Subcutaneous adipose tissue (tissue), 4 donors: ENCODE results near the gene ZNF71. TPM values are rescaled to one million over a fixed set of nuclear protein-coding genes. Genes with fewer than 3 reads are reported as not detected.

Experiments
- total RNA-seq, 4 donors: library from RNA; depleted of rRNA; stranded (reverse); fragments of >200 nt; gene quantifications; one replicate each; pipeline ENCODE4 v1.1.0, GENCODE V29; 2016
- TF ChIP-seq, protein P1 (sequence below): fragments of 450-650 bp; IDR thresholded peaks from one replicate; pipeline ENCODE4 v1.5.1; 2016; ENCODE audit warnings: low read depth, mild to moderate bottlenecking, control low read depth, antibody characterized with exemption, moderate library complexity

Gene ZNF71
- total RNA-seq, 4 donors from 2014 or later, result 5.1 to 9.0 (median 7.9) TPM

DNA sequence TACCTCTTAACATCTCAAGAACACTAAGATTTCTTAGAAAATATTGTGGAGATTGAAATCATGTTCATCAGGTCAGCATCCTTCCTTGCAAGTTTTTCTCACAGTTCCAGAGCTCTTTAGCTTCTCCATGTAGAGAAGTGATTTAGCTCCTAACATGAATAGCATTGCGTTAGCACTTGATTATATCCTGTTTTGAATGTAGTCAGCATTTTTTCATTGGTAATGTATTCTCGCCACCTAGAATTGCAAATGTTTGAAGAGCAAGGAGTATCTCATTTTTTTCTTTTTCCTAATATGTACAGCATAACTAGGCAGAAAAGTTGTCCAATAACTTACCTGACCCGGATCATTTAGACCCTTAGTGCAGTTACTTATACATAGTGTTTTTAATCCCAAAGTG, 21.2 kb upstream of the ZNF71 start:
- TF ChIP-seq, protein P1, sequence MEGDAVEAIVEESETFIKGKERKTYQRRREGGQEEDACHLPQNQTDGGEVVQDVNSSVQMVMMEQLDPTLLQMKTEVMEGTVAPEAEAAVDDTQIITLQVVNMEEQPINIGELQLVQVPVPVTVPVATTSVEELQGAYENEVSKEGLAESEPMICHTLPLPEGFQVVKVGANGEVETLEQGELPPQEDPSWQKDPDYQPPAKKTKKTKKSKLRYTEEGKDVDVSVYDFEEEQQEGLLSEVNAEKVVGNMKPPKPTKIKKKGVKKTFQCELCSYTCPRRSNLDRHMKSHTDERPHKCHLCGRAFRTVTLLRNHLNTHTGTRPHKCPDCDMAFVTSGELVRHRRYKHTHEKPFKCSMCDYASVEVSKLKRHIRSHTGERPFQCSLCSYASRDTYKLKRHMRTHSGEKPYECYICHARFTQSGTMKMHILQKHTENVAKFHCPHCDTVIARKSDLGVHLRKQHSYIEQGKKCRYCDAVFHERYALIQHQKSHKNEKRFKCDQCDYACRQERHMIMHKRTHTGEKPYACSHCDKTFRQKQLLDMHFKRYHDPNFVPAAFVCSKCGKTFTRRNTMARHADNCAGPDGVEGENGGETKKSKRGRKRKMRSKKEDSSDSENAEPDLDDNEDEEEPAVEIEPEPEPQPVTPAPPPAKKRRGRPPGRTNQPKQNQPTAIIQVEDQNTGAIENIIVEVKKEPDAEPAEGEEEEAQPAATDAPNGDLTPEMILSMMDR, result no peak

DNA sequence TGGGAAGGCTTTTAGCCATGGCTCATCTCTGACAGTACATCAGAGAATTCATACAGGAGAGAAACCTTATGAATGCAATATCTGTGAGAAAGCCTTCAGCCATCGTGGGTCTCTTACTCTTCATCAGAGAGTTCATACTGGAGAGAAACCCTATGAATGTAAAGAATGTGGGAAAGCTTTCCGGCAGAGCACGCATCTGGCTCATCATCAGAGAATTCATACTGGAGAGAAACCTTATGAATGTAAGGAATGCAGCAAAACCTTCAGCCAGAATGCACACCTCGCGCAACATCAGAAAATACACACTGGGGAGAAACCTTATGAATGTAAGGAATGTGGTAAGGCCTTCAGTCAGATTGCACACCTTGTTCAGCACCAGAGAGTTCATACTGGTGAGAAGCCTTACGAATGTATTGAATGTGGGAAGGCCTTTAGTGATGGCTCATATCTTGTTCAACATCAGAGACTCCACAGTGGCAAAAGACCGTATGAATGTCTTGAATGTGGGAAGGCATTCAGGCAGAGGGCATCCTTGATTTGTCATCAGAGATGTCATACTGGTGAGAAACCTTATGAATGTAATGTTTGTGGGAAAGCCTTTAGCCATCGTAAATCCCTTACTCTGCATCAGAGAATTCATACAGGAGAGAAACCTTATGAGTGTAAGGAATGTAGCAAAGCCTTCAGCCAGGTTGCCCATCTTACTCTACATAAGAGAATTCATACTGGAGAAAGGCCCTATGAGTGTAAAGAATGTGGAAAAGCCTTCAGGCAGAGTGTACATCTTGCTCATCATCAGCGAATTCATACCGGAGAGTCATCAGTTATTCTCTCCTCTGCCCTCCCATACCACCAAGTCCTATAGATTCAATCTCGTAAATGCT, 17.1 kb upstream of the ZNF71 start:
- TF ChIP-seq, protein P1, result no peak

- TF ChIP-seq, protein P1, result no peak
Observed at GRCh38 chr19:56594446-56594782, 688 bp upstream of the ZNF71 start.

DNA sequence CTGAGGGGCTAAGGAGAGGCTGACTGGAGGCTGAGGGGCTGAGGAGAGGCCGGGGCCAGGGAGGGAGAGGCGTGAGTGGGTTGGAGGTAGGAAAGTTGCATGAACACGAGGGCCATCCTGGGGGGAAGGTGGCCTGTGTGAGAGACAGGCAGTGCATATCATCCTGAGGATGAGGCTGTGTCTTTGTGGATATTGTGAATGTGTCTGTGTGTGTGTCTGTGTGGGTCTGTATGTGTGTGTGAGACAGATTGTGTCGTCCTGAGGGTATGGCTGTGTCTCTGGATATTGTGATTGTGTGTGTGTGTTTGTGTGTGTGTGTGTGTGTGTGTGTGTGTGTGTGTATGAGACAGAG, 422 bp downstream of the ZNF71 start:
- TF ChIP-seq, protein P1, result no peak

DNA sequence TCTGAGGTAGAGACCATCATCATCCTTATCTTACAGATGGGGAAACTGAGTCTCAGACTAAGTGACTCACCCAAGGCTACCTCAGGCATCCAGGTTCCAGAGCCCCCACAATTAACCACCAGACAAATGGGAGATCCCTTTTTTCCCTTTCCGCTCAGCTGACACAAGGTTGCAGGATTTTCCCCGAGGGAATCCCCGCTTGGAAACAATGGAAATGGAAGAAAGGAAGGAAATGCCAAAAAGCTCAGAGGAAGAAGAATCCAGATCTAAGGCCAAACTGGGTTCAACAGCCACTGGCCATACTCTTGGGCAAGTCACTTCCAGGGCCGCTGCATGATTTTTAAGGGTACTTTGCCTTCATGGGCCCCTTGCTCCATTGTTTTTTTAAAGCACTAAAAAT, 1.6 kb downstream of the ZNF71 start:
- TF ChIP-seq, protein P1, result no peak

DNA sequence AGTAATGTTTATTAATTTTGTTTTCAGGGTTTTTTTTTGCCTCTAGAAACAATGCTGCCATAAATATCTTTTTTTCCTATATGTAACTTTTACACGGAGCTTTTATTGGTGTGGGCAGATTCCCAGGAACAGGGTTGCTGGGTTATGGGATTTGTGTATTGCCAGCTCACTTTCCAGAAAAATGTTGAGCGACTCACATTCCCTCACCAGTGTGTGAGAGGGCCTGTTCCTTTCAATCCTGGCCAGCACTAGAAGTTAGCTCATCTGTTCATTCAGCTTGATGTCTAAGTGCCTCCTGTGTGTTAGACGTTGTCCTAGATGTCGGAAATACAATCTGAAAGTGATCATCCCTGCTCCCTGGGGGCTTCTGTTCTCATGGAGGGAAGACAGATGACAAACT, 2.6 kb downstream of the ZNF71 start:
- TF ChIP-seq, protein P1, result no peak

DNA sequence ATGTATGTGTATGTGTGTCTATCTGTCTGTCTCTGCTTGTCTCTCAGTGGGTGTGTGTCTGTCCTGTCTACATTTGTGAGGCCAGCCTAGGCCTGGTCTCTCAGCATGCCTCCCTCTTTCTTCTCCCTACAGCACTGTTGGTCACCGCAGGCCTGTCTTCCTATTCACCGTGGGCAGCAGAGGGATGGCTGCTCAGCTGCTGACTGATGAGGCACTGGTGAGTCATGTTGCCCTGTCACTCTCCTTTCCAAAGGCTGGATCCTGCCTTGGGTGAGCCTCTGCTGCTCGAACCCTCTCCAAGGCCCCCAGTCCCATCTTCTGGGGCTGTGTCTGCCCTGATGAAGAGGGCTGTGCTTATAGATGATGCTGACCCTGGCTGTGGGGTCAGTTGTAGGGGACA, 6.3 kb downstream of the ZNF71 start:
- TF ChIP-seq, protein P1, result no peak
